ENCODE results near the gene SET.
"Not testable (repeated sequence)": the region's sequence is repeated elsewhere in the genome, so short reads cannot be mapped to it uniquely, and the experiment has no call there.

SET gene

DNA sequence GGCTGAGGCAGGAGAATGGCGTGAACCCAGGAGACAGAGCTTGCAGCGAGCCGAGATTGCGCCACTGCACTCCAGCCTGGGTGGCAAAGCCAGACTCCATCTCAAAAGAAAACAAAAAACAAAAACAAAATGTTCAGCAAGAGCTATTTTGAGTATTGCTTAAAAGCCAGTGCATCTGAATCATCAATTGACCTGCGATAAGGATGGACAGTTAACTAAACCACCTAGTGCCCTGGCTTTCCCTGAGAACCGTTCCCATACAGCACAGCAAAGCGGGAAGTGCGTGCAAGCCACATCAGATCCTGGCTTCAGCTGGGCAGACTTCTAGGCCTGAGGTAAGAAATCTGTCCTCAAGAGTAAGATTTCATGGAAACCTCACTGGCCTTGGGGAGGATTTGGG, 35.1 kb upstream of the SET start:
- Mint-ChIP-seq H3K36me3 (ENCODE audit: low read depth) (peaks cover 13% of the 10 kb centered on the region), H3K4me3 (no peak overlapping the region), H3K27ac (no peak overlapping the region), H3K27me3 (ENCODE audit: low read depth, poor library complexity) (no peaks in the 10 kb centered on the region), H3K9me3 (no peaks in the 10 kb centered on the region), H3K4me1 (peaks cover 17% of the 10 kb centered on the region)
- no peak for DNase-seq
- TF ChIP-seq CTCF (IDR thresholded peaks at IDR 0.05), result no peak

- Mint-ChIP-seq H3K4me3 (peak overlapping the region; percentile 62), H3K27ac (no peak overlapping the region), H3K27me3 (ENCODE audit: low read depth, poor library complexity) (no peaks in the 10 kb centered on the region), H3K4me1 (peaks cover 13% of the 10 kb centered on the region), H3K9me3 (no peaks in the 10 kb centered on the region), H3K36me3 (ENCODE audit: low read depth) (peaks cover 8% of the 10 kb centered on the region)
- DNase-seq, result no peak
- no peak for TF ChIP-seq CTCF (IDR thresholded peaks at IDR 0.05)
Observed at GRCh38 chr9:128654481-128654880, 34.5 kb upstream of the SET start.

DNA sequence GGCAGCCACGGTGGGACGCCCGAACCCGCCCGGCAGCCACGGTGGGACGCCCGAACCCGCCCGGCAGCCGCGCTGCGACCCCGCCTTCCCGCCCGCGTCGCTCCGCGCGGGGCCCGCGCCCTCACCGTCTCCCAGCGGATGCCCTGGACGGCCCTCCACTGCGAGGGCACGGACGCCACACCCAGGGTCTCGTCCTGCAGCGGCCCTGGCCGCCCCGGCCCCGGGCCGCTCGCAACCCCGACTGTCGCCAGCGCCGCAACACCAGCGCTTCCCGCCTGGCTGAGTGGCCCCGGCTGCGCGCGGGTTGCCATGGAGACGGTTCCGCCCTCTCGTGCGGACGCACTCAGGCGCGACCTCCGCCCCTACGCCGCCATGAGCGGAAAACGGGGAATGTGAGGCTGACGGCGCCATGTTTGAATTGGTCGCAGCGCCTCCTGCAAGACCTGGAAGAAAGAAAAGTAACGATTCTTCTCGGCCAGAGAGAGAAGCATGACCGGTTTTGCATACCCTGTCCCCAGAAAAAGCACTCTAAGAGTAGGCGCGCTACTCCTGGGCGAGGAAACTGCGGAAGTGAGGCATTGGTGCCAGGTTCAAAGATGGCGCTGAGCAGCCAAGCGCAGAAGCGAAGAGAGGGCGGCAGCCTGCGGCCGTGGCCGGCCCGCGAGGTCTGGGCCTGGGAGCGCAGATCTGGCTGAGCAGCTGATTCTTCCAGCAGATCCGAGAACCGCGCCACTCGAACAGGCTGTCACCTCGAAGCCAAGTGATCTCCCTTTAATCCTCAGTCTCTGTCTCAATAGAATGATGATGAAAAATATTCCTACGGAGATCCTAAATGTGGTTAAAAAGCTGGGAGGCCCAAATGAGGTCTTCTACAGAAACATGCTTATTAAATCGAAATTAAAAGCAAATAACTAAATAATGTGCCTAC, 32.3 kb upstream of the SET start, which contains the start of gene DYNC2I2:
Gene DYNC2I2 (minus strand): TSS at position 432 of the 928 bp plus-strand sequence. CDS start 121 bp downstream, at position 311.
- Mint-ChIP-seq H3K27ac (peak within 1 kb of the TSS; percentile 100), H3K4me1 (peaks cover 13% of the 10 kb centered on the region), H3K27me3 (ENCODE audit: low read depth, poor library complexity) (no peaks in the 10 kb centered on the region), H3K9me3 (no peaks in the 10 kb centered on the region), H3K36me3 (ENCODE audit: low read depth) (peaks cover 8% of the 10 kb centered on the region), H3K4me3 (peak within 1 kb of the TSS; percentile 89)
- TF ChIP-seq CTCF (IDR thresholded peaks at IDR 0.05), result no peak
- peak; percentile 96 for DNase-seq

DNA sequence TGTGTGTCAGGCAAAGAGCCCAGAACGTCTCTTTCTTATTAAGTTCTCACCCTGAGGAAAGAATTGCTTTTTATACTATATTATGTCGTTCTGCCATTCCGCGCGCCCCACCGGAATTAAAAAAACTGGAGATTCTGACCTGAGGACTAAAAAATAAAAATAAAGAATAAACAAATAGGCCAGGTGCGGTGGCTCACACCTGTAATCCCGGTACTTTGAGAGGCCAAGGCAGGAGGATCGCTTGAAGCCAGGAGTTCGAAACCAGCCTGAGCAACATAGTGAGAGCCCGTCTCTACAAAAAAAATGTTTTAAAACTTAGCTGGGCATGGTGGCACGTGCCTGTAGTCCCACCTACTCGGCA, 31.7 kb upstream of the SET start:
- peak overlapping the region; percentile 100 for H3K27ac Mint-ChIP-seq
- TF ChIP-seq CTCF (IDR thresholded peaks at IDR 0.05), result no peak
- no peaks in the 10 kb centered on the region for H3K27me3 Mint-ChIP-seq (ENCODE audit: low read depth, poor library complexity)
- H3K4me3 Mint-ChIP-seq, result peak overlapping the region; percentile 89
- no peak for DNase-seq
- H3K4me1 Mint-ChIP-seq, result peaks cover 13% of the 10 kb centered on the region
- H3K36me3 Mint-ChIP-seq (ENCODE audit: low read depth), result peaks cover 8% of the 10 kb centered on the region
- H3K9me3 Mint-ChIP-seq, result no peaks in the 10 kb centered on the region

- TF ChIP-seq CTCF (IDR thresholded peaks at IDR 0.05), result no peak
- no peak for DNase-seq
- Mint-ChIP-seq H3K4me3 (peak overlapping the region; percentile 89), H3K27me3 (ENCODE audit: low read depth, poor library complexity) (no peaks in the 10 kb centered on the region), H3K36me3 (ENCODE audit: low read depth) (peaks cover 8% of the 10 kb centered on the region), H3K27ac (no peak overlapping the region), H3K9me3 (no peaks in the 10 kb centered on the region), H3K4me1 (peaks cover 13% of the 10 kb centered on the region)
Observed at GRCh38 chr9:128657796-128658195, 31.2 kb upstream of the SET start.

DNA sequence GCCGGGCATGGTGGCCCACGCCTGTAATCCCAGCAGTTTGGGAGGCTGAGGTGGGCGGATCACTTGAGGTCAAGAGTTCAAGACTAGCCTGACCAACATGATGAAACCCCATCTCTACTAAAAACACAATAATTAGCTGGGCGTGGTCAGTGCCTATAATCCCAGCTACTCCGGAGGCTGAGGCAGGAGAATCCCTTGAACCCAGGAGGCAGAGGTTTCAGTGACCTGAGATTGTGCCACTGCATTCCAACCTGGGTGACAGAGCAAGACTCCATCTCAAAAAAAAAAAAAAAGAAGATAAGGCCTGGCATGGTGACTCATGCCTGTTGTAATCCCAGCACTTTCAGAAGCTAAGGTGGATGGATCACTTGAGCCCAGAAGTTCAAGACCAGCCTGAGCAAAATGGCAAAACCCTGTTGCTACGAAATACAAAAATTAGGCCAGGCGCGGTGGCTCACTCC, 22.5 kb upstream of the SET start:
- not testable (repeated sequence) for H3K9me3 Mint-ChIP-seq; H3K4me3 Mint-ChIP-seq; H3K4me1 Mint-ChIP-seq; H3K36me3 Mint-ChIP-seq (ENCODE audit: low read depth); DNase-seq; H3K27me3 Mint-ChIP-seq (ENCODE audit: low read depth, poor library complexity); H3K27ac Mint-ChIP-seq
